NOMO-1 treated with DMSO at 0.1 percent for 48 hours (cell line): ENCODE measurements around the gene NCOA6.
"Not testable (repeated sequence)": the region's sequence is repeated elsewhere in the genome, so short reads cannot be mapped to it uniquely, and the experiment has no call there.

ENCODE experiments used
- DNase-seq: peaks from one replicate; lab custom pipeline; 2025; ENCODE audit not compliant: unreplicated experiment; lab: John Stamatoyannopoulos, UW

The NCOA6 gene

GRCh38 chr20:34722560-34722959, 102.9 kb downstream of the NCOA6 start:
- DNase-seq = not testable (repeated sequence)

- no peak for DNase-seq
These were observed 105.2 kb downstream of the NCOA6 start for GRCh38 chr20:34720266-34720665.

DNA sequence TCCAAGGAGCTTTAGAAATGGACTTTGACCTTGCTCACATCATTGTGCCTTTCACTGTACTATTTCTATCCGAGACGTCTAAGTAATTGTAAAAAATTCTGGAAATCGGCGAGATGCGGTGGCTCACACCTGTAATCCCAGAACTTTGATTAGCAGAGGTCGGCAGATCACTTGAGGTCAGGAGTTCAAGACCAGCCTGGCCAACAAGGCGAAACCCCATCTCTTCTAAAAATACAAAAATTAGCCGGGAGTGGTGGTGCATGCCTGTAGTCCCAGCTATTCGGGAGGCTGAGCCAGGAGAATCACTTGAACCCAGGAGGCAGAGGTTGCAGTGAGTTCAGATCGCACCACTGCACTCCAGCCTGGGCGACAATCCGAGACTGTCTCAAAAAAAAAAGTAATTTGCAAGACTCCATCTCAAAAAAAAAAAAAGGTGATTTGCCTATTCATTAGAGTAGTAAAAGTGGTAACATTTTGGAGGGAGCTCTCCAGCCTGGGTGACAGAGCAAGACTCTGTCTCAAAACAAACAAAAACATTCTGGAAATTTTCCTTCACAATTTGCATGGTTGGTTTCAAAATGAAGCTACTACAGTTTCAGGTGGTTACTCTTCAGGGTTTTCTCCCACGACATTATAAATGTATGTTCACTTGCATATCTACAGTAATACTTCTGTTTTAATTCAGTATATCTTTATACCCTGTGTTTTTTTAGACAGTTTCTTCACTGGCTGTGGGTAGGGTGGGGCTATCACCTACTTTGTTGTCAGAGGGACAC, 106.0 kb downstream of the NCOA6 start:
- DNase-seq = not testable (repeated sequence)

DNA sequence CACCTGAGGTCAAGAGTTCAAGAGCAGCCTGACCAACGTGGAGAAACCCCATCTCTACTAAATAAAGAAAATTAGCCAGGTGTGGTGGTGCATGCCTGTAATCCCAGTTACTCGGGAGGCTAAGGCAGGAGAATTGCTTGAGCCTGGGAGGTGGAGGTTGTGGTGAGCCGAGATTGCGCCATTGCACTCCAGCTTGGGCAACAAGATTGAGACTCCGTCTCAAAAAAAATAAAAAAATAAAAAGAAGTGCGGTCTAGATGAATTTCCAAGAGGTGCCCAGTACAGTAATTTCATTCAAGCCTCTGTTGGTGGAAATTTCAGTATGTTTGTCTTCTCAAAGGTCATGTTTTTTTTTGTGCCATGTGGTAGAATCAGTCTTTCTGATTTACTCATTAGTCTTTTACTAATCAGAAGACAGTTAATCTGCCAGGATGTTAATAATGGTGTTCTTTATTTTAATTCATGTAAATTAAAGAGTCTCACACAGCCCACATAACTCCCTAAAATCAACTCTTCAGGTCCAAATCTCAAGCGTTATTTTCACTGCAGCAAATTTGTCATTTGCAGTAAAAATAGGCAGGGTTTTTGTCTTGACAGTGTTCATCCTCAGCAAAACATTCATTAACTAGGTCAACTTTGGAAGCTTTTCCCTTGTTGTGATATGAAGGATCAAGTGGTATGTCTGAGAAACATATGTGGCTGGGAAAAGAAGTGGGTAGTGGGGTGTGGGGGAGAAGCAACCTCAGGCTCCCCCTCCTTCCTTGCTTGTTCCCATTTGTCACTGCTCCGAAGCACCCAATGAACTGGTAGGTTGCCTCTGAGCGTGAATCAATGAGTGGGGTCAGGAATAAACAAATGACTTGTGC, 108.0 kb downstream of the NCOA6 start:
- DNase-seq = no peak

GRCh38 chr20:34716921-34717229, 108.6 kb downstream of the NCOA6 start:
- DNase-seq = no peak

GRCh38 chr20:34715384-34715783, 110.1 kb downstream of the NCOA6 start:
- DNase-seq = no peak

DNA sequence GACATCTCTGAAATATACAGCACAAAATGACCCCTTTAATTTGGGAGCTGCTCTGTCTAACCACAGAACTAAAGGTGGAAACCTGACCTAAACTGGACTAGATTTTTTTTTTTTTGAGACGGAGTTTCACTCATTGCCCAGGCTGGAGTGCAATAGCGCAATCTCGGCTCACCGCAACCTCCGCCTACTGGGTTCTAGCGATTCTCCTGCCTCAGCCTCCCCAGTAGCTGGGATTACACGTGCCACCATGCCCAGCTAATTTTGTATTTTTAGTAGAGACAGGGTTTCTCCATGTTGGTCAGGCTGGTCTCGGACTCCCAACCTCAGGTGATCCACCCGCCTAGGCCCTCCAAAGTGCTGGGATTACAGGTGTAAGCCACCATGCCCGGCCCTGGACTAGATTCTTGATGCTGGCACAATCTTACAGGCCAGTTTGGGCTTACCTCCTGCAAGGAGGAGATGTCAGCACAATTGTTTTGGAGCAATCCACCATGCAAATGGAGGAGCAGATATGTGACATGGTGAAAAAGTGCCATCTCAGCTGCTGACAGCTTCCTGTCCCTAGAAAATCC, 111.4 kb downstream of the NCOA6 start:
- not testable (repeated sequence) for DNase-seq

DNA sequence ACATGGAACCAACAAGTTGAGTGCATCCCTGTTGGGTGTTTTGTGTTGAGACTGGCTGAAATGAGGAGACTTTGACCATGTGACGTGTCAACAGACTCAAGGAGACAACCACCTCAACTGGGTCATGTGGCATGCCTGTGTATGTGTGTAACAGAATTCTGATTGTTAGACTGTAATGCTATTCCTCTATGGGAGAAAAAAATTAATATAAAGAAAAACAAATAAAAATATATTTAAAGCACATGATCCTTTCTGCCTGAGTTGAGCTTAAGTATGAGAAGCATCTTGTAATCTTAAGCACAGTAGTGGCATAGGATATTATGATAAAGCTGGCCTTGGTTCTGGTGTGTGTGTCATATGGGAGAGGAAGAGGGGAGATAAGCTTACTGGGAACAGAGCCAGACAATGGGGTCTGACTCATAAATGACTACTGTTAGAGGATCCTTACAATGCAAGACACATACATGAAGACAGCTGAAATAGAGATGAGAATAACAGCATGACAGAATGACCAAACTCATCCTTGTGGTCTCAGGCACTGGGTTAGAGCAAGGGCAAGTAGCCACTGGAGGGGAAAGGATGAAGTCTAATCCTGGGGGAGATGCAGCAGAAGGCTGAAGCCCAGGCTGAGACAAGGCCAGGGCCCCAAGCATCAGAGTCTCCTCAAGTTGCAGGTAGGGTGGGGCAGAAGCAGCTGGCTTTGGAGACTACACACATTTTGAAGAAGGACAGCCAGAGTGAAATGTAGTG, 112.1 kb downstream of the NCOA6 start:
- DNase-seq = no peak

DNA sequence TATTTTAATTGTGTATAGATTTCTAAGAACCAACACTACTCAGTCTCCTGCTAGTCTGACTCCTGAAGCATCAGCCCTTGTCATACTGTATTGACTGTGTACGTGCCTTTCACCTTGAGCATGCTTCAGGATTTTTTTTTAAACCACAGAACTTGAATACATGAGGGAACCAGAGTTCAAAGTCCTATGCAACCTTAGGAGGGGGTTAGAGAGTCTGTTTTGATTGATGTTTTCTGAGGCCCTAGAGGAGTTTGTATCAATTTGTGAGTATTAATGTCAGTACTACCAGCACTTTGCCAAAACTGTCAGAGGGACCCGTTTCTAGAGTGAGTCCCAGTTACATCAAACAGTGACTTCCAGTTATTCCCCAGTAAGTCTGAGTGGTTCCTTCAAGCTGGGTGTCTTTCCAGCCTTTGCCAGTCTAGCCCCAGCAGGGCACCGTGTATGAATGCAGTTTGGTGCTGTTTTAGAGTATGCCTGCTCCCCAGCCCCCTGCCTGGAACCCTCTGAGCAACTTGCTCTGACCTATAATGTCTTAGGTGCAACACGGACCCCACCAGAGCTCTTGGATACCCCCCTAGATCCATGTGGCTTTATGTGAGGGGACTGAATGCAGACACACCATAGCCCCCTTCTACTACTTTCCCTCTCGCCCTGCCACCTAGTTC, 112.8 kb downstream of the NCOA6 start:
- no peak for DNase-seq

GRCh38 chr20:34711813-34712430, 113.5 kb downstream of the NCOA6 start:
- DNase-seq = no peak

DNA sequence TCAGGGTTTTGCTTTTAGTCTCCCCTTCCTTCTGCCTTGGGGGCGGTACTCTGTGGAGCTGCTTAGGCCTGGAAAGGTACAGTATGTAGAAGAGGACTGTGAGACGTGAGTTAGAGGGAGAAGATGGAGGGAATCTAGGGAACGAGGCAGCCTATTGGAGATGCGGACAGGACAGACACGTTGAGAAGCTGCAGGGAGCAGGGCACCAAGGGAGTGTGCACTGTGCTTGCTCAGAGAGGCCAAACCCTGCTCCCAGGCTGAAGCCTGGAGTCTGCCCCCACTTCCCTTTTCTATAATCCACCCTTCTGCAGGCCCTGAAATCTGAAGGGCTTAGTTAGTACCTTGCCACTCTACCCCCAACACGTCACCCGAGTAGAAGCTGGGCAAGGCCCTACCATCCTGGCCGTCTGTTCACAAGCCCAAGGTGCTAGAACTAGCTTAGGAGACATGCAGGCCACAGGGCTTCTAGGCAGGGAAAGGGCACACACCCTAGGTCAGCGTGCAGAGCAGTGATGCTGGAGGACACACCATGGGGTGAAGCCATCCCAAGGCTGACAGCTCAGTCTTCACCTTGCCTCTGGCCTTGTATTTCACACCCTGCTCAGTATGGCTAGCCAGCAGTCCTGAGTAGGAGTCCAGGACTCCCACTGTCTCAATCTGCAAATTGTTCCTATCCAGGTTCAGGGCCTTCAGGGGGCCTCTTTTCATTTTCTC, 114.4 kb downstream of the NCOA6 start:
- no peak for DNase-seq

DNA sequence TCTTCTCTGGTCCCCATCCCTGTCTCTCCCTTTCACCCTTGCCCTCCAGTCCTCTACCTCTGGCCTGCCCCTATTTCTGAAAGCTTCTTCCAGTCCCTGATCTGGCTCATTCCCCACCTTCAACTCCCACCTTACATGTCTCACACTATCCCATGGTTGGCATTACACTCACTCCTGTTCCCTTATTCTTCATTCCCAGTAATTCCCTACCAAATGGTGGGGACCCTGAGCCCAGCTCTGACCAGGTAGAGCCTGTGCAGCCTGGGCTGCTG, 114.9 kb downstream of the NCOA6 start:
- no peak for DNase-seq

DNA sequence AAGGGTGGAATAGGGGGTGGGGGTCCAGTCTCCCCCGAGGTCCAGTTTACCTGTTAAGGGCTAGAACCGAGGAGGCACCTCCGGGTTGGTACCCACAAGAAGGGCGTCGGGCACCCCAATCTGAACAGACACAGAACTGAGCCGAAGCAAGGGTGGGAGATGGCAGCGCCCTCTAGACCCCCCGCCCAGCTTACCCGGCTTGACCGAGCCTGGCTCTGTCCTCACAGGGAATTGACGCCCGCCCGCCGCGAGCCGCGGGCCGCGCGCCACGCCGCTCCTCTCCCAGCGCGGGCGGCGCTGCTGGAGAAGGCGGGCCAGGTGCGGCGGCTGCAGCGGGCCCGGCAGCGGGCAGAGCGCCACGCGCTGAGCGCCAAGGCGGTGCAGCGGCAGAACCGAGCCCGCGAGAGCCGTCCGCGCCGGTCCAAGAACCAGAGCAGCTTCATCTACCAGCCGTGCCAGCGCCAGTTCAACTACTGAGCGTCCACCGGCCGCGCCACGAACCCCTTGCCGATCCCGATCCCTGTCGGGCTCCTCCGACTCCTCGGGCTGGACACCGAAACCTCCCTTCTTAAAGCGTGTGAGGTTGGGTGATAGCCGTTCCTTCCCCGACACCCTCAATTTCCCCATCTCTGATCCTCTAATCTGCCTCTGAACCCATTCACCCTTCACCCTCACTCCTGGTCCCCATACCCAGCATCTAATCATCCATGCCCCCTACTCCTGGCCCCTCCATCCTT, 115.5 kb downstream of the NCOA6 start:
- DNase-seq = peak; percentile 41

DNA sequence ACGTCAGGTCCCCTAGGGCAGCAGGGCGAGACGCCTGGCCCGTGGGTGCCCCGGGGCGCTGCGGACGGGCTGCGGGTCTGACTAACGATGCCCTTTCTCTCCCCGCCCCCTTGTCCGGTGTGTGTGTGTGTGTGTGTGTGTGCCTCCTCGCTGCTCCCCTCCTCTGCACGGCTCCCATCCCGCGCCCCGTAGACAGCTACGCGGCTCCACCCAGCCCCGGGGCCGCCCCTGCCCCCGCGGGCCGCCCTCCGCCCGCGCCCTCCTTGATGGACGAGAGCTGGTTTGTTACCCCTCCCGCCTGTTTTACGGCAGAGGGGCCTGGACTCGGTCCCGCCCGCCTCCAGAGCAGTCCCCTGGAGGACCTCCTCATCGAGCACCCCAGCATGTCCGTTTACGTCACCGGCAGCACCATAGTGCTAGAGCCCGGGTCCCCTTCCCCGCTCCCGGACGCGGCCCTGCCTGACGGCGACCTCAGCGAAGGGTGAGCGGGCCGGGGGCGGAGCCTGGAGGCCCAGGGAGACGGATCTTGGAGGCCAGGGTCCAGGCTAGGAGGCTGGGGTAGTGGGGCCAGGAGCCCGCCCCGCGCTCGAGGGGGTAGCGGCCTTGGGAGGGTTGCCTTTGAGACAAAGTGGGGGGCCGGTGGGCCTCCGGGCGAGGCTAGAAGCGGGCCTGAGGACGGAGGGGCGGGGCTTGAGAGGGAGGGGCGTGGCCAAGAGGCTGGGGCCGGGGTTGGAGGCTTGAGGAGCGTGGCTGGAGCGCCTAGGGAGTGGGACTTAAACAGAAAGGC, 116.2 kb downstream of the NCOA6 start:
- DNase-seq = no peak

DNA sequence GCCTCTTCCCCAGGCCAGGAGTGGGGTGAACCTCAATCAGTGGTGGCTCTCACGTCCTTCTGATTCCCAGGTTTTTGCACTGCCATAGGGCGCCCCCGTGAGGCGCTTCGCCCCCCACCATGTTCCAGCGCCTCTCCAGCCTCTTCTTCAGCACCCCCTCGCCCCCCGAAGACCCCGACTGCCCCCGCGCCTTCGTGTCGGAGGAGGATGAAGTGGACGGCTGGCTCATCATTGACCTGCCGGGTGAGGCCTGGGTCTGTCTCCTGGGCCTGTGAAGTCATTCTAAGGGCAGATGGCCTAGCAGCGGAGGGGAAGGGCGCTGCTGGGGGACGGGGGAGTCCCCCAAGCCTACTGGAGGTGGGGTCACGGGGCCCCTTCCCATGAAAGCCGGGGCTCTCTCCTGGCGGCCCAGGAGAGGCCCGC, 116.8 kb downstream of the NCOA6 start:
- DNase-seq = peak; percentile 22

DNA sequence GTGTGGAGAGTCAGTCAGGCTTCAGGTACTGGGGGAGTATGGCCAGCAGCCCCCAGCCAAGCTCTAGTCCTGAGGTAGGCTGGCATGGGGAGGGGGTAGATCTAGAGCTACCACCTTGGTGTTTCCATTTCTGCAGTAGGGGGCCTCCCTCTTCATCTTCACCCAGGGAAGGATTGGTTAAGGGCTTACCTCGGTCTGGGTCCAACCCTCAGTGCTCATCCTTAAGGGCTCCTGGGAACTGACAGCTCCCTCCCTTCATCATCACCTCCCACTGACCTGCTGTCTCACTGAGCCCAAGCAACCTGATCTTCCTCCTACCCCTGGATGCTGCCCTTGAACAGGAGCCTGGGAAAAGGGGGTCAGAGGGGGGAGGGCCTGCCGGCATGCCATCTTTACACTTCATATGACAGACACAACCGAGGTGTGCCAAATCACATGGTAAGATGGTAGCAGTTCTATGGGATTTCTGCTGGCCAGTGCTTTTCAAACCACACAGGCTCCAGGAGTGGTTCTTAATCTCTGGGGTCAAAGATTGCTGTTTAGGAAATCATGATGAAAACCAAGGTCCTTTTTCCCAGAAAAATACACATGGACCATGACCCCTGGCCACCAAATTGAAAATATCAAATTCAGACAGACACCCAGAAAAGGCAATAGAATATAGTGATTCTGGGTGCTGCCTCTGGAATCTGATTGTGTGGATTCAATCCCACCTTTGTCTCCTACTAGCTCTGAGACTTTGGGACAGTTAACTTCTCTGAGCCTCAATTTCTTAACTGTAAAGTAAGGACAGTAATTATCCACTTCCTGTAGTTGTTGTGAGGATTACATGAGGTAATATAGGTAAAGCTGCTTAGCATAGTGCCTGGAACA, 118.3 kb downstream of the NCOA6 start:
- no peak for DNase-seq

DNA sequence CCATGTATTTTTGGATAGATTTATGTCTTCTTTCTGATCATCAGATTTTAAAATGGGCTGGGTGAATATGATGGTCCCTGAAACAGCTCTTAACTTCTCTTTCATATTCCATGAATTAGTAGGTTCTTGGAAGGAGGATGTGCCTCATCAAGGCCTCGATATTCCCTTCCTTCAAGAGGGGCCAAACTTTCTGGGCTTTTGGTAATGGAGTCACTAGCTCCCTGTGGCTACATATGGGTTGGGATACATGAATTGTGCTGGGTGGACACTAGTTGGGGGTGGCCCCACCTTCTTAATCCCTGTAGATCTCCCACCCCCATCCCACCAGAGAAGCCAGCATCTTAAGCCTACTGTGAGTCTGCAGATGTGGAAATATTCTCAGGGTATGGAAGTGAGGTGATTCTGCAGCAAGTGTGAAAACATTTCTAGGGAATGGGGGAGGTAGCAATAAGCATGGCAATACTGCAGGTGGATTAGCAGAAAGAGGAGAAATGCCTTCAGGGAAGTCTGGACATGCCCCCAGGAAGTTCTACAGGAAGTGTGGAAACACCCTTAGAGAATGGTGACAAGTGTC, 119.1 kb downstream of the NCOA6 start:
- DNase-seq = no peak
